GM03348 (cell line): ENCODE measurements around the gene GALNT1.
"Not testable (repeated sequence)": the region's sequence is repeated elsewhere in the genome, so short reads cannot be mapped to it uniquely, and the experiment has no call there.

Experiments
- DNase-seq: peaks from one replicate; pipeline ENCODE4 v3.0.0; 2012; ENCODE audit warnings: low spot score

GALNT1 gene

DNA sequence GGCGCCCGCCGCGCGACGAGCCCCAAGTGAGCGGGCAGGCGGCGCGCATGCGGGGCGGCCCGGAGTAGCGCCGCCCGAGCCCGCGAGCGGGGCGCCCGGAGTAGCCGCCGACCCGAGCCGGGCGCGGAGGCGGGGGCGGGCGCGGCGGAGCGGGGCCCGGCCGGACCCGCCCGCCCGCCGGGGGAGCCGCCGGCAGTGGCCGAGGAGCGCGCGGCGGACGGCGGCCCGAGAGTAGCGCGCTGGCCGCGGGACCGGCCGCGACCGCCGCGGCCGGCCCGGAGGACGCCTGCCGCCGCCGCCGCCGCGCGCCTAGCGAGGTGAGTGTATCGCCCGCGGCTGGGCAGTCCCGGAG, at the start of gene GALNT1:
GALNT1 (plus strand) TSS at position 195 of the 352 bp plus-strand sequence. CDS start 72,923 bp downstream, outside the sequence.
- peak; percentile 88 for DNase-seq

GRCh38 chr18:35533916-35534405, 47.6 kb upstream of the GALNT1 start:
- DNase-seq, result no peak

DNA sequence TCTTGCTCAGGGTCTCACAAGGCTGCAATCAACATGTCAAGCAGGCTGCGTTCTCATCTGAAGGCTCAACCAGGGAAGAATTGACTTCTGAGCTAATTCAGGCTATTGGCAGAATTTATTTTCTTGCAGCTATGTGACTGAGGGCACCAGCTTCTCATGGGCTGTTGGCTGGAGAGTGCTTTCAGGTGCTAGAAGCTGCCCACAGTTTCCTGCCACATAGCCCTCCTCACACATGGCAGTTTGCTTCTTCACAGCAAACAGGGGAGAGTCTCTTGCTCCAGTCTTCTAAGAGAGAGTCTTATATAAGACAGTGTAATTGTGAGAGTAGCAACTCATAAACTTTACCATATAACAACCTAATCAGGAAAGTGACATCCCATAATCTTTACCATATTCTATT, 46.2 kb upstream of the GALNT1 start:
- DNase-seq, result no peak

- DNase-seq, result no peak
These were observed 39.2 kb upstream of the GALNT1 start for GRCh38 chr18:35542356-35542755.

- DNase-seq, result no peak
These were observed 34.4 kb upstream of the GALNT1 start for GRCh38 chr18:35547008-35547605.

GRCh38 chr18:35549564-35549963, 32.0 kb upstream of the GALNT1 start:
- no peak for DNase-seq

GRCh38 chr18:35553300-35553699, 28.2 kb upstream of the GALNT1 start:
- no peak for DNase-seq

GRCh38 chr18:35555538-35555937, 26.0 kb upstream of the GALNT1 start:
- not testable (repeated sequence) for DNase-seq

DNA sequence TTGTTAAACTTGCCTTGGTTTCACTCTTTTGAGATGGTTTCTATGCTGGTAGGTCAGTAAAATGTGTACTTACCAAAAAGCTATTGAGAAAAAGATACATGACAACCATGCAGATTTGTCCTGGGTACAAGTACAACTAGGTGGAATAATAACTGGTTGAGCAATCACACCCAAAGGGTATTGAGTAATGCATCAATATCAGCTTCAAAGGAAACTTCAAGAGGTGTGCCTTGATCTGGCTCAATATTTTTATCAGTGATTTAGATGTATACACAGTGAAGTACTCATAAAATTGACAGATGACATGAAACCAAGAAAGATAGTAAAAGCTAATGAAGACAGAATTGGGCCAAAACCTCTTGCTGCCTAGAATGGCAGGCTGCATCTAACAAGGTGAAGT, 21.7 kb upstream of the GALNT1 start:
- DNase-seq, result no peak

DNA sequence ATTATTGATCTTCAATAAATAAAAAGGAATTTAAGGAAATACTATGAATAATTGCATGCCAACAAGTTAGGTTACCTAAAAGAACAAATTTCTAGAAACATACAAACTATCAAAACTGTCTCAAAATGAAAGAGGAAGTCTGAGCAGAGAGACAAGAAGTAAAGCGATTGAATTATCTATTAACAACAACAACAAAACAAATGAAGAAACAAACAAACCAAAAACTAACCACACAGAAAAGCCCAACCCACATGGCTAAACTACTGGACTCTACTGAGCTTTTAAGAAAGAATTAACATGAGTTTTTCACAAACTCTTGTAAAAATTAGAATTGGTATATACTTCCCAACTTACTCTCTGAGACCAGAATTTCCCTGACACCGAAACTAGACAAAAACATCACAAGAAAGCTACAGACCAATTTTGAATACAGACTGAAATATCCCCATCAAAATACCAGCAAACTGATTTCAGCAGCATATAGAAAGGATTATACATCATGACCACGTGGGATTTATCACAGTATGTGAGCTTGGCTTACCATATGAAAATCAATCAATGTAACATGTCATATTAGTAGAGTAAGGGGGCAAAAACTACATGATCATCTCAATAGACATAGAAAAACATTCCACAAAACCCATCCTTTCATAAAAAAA, 16.6 kb upstream of the GALNT1 start:
- DNase-seq, result no peak

- no peak for DNase-seq
These were observed 15.5 kb upstream of the GALNT1 start for GRCh38 chr18:35566019-35566418.

DNA sequence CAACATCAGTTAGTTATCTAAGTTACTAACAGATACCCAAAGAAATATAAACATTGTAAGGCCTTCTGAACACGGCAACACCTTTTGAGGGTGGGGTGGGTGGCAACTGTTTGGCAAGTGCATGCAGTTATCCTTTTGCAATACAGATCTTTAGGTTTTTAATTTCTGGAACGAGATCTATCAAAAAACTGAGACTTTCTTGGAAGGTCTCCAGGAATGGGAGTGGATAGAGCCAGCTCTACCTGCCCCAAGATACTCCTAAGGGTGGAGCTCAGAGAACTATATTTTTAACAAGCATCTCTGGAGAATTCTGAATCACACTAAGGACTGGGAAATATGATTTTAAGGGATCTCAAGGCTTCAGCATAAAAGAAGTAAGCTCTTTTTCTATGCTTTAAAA, 11.4 kb upstream of the GALNT1 start:
- no peak for DNase-seq

DNA sequence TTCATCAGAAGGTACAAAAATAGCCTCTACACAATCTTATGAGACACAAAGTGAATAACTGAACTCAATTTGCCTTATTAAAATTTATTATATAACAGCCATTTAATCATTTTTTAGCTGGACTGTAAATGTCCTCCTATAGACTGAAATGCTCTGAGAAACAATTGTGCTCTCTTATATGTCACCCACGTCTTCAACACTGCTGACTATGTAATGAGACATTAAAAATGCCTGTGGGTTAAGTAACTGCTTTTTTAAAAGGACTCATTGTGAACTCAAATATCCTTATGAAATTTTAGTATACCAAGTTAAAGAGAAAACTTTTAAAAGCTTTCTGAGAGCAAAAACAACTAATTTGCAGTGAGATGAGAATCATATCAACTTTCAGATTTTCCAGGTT, 10.4 kb upstream of the GALNT1 start:
- no peak for DNase-seq

GRCh38 chr18:35572644-35573043, 8.9 kb upstream of the GALNT1 start:
- DNase-seq, result no peak

DNA sequence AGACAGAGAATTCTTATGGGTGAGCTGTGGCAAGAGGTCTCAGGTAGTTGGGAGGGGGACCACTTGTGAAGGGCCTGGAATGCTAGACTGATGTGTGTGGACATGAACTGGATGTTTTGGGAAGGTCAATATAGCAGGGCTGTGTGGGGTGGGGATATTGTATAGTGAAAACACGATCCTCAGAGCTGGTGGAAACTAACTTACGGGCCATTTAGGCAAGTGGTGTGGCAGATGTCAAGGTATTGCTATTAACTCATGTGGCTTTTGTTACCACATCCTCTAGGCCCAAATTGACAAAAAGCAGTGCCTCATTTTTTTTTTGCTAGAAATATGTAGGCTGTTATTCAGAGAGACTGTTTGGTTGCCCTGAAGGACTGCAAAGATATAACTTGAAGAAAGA, 8.0 kb upstream of the GALNT1 start:
- no peak for DNase-seq

- not testable (repeated sequence) for DNase-seq
These were observed 5.2 kb upstream of the GALNT1 start for GRCh38 chr18:35576240-35576845.

DNA sequence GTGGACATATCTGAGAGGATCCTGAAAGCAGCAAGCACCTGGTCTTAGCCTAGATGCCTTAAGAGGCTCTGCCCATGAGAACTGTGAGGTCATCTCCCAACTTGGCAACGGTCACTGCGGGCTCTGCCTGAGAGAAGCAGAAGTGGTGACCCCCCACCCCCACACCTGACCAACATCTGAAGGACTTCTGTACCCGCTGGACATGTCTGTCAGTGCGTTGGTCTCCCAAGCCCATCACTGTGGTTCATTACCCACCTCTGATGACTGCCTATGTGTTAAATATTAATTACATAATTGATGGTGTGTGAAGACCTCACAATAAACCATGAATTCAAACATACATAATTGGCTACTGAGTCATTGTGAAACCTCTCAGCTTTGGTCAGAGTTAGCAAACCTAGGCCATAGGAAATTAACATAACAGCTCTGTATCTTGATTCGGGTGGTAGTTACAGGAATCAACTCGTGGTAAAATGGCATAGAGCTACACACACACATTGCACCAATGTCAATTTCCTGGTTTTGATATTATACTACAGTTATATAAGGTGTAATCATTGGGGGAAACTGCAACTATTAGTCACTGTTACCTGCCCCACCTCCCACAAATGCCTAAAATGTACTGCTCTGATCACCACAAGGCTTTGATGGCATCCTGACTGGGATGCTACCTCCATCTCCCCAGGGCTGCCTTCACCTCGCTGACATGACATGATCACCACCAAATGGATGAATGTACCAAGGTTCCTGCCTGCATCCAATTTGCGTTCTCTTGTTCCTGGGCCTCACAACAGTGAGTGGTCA, 4.3 kb upstream of the GALNT1 start:
- no peak for DNase-seq

DNA sequence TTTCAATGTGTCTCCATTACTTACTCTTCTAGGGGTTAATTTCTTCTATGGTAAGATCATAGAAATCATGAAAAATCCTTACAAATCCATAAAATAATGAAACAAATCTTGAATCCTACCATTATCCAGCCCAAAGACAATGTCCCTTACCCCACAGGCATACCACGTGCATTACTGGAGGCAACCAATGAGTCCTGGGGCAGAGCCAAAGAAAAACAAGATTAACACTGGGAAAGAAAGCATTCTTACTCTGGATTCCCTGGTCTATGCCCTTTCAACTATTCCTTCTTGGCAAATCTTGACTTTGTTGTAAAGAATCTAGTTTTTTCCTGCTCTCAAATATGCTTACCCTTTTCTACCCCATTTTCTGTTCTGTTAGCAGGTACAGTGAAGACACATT, 3.1 kb upstream of the GALNT1 start:
- no peak for DNase-seq

GRCh38 chr18:35578936-35579335, 2.6 kb upstream of the GALNT1 start:
- no peak for DNase-seq

- peak; percentile 86 for DNase-seq
These were observed 620 bp upstream of the GALNT1 start for GRCh38 chr18:35580701-35581539.

DNA sequence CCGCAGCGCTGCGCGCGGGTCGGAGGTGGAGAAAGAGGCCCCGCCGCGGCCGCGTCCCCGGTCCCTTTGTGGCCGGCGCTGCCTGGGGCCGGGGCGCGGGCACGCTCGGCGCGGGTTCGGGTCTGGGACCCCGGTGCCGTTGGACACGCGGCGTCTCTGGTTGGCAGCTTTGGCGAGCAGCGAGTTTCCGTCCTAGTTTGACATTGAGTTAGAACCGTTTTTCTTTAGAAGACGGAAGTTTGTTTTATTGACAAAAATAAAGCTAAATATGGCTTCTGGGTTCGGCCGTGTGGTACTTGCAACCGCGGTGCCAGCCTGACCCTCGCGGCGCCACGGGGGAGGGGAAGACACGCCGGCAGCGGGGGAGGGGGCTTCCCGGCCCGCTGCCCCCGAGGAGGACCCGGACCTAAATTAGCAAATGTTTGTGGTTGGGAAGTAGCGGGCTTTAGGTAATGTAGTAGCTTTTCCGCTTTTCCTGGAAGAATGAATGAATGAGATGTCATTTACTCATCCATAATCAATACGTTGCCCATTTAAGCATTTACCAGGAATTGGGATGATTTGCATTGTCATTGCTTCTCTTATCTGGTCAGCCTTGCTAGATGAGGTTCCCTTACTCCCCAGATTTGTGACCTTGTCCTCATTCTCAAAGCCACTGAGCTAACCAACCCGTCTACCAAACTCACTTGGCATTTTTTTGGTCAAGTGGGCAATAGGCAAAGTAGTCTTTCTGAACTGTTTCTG, 530 bp downstream of the GALNT1 start:
- no peak for DNase-seq
